HepG2 (cell line): ENCODE data around the gene STIM2. TPM values are rescaled to one million over a fixed set of nuclear protein-coding genes. Genes with fewer than 3 reads are reported as not detected.
A peak's percentile ranks its signal among the peaks of the same experiment; 100 is the strongest.

Experiments used
- ATAC-seq: fragments of 200-7000 bp; cut with Tn5 transposase; 3 replicates; pipeline ENCODE4 v1.9.1; 2020; ENCODE audit warnings: mild to moderate bottlenecking, moderate library complexity
- BruUV-seq: library from RNA; stranded (reverse); fragments of 400-500 nt; replicated peaks from 2 replicates; lab custom pipeline; 2021; lab: Mats Ljungman, UMichigan
- CTCF ChIA-PET: fragments of 300-600 bp; formaldehyde crosslinking; extraction: SDS; loops from one replicate; lab custom pipeline; 2021; ENCODE audit warnings: low total read pairs, inconsistent platforms, low intra/inter-chr PET ratio; lab: Yijun Ruan, JAX
- POLR2A ChIA-PET: fragments of 350-600 bp; sonication (Branson Sonifier 250); formaldehyde crosslinking; loops from one replicate; lab custom pipeline; 2020; ENCODE audit warnings: antibody characterized with exemption, inconsistent platforms; lab: Yijun Ruan, JAX
- DNase-seq: peaks from one replicate; pipeline ENCODE4 v3.0.0-alpha.2; 2015; ENCODE audit warnings: low spot score
- FAIRE-seq: peaks from 3 replicates; lab custom pipeline; 2011; peaks lifted over from hg19 to GRCh38; lab: Jason Lieb, UNC
- H2AFZ ChIP-seq: one replicate; pipeline ENCODE4 v1.6.1; 2011; ENCODE audit warnings: low read length, inconsistent platforms
- H3K27ac ChIP-seq: fragments of 300-600 bp; 3 replicates; pipeline ENCODE4 v1.8.0; 2011; ENCODE audit warnings: mixed run types, mild to moderate bottlenecking, mixed read lengths, low read length, inconsistent platforms; ENCODE audit not compliant: insufficient read depth; ENCODE audit errors: extremely low read length
- H3K27me3 ChIP-seq, 2 experiments: fragments of 200-600 bp in 1 of 2; 2 replicates in 1 of 2; 3 replicates in 1 of 2; pipeline versions ENCODE4 v1.6.0 to v1.8.0; 2011; ENCODE audit warnings: low read length in 2 of 2, mild to moderate bottlenecking in 2 of 2, moderate library complexity in 2 of 2, inconsistent platforms in 1 of 2; ENCODE audit not compliant: insufficient read depth in 2 of 2, control insufficient read depth in 1 of 2
- H3K36me3 ChIP-seq, 2 experiments: fragments of 200-600 bp in 1 of 2; replicated peaks in 1 of 2; 2 replicates in 1 of 2; 3 replicates in 1 of 2; pipeline versions ENCODE4 v1.5.1 to v1.8.0; 2011; ENCODE audit warnings: low read length in 2 of 2, inconsistent platforms in 1 of 2; ENCODE audit not compliant: insufficient read depth in 2 of 2, control insufficient read depth in 1 of 2
- H3K4me1 ChIP-seq: 2 replicates; pipeline ENCODE4 v1.5.1; 2012; ENCODE audit warnings: low read length, inconsistent platforms; ENCODE audit not compliant: insufficient read depth
- H3K4me2 ChIP-seq: 2 replicates; pipeline ENCODE4 v1.6.0; 2011; ENCODE audit warnings: low read depth, low read length, inconsistent platforms
- H3K4me3 ChIP-seq, 3 experiments: fragments of 200-600 bp in 1 of 3; sonication (generic), shearing (Covaris generic) in 1 of 3; replicated peaks in 1 of 3; 2 replicates each; pipeline ENCODE4 v1.5.1; 2011 to 2016; ENCODE audit warnings: low read length in 3 of 3, inconsistent platforms in 2 of 3, low read depth in 2 of 3, mild to moderate bottlenecking in 2 of 3, control low read depth in 1 of 3, mixed read lengths in 1 of 3; ENCODE audit not compliant: insufficient read depth in 1 of 3
- H3K79me2 ChIP-seq: one replicate; pipeline ENCODE4 v1.6.1; 2011; ENCODE audit warnings: low read length, inconsistent platforms; ENCODE audit not compliant: insufficient read depth
- H3K9ac ChIP-seq: 2 replicates; pipeline ENCODE4 v1.6.0; 2011; ENCODE audit warnings: mild to moderate bottlenecking, low read depth, low read length, inconsistent platforms; ENCODE audit not compliant: insufficient read depth
- H3K9me3 ChIP-seq: 2 replicates; pipeline ENCODE4 v1.5.1; 2012; ENCODE audit warnings: mild to moderate bottlenecking, low read length
- H4K20me1 ChIP-seq: 2 replicates; pipeline ENCODE4 v1.6.0; 2011; ENCODE audit warnings: inconsistent platforms, mild to moderate bottlenecking, low read length, moderate library complexity; ENCODE audit not compliant: insufficient read depth
- ATM ChIP-seq: fragments of 450-650 bp; IDR thresholded peaks from 2 replicates; pipeline ENCODE4 v1.7.1; 2017; ENCODE audit warnings: mild to moderate bottlenecking, borderline replicate concordance
- BRD4 ChIP-seq: sonication (generic); formaldehyde crosslinking; IDR thresholded peaks from 2 replicates; pipeline ENCODE4 v1.4.0; 2020; ENCODE audit warnings: missing genetic modification reagents
- CENPX ChIP-seq: sonication (generic); formaldehyde crosslinking; IDR thresholded peaks from 2 replicates; pipeline ENCODE4 v1.9.0; 2021; ENCODE audit warnings: mild to moderate bottlenecking, missing genetic modification reagents, moderate library complexity
- FOXA3 ChIP-seq: IDR thresholded peaks from 2 replicates; pipeline ENCODE4 v1.6.1; 2016; ENCODE audit warnings: missing genetic modification reagents, missing compliant biosample characterization
- HNRNPK ChIP-seq: fragments of 200-400 bp; formaldehyde crosslinking; IDR thresholded peaks from 2 replicates; pipeline ENCODE4 v1.6.1; 2018; ENCODE audit warnings: low read length, low read depth, moderate library complexity, mild to moderate bottlenecking; ENCODE audit not compliant: poor library complexity, severe bottlenecking
- PAF1 ChIP-seq: IDR thresholded peaks from 2 replicates; pipeline ENCODE4 v1.6.1; 2016; ENCODE audit warnings: missing genetic modification reagents, missing compliant biosample characterization
- RBFOX2 ChIP-seq: fragments of 200-400 bp; formaldehyde crosslinking; IDR thresholded peaks from 2 replicates; pipeline ENCODE4 v1.6.1; 2017; ENCODE audit warnings: low read depth, mild to moderate bottlenecking, low read length
- REPIN1 ChIP-seq: sonication (generic); formaldehyde crosslinking; IDR thresholded peaks from 2 replicates; pipeline ENCODE4 v1.8.0; 2022; ENCODE audit warnings: missing genetic modification reagents, low read depth, mild to moderate bottlenecking, borderline replicate concordance
- STAT5B ChIP-seq: sonication (generic); formaldehyde crosslinking; IDR thresholded peaks from 2 replicates; pipeline ENCODE4 v1.4.0; 2020; ENCODE audit warnings: missing genetic modification reagents
- TRIM22 ChIP-seq: fragments of 450-650 bp; IDR thresholded peaks from 2 replicates; pipeline ENCODE4 v1.6.1; 2017
- U2AF2 ChIP-seq: fragments of 200-400 bp; formaldehyde crosslinking; IDR thresholded peaks from 2 replicates; pipeline ENCODE4 v1.6.1; 2017; ENCODE audit warnings: low read depth, mild to moderate bottlenecking, low read length
- ZFP1 ChIP-seq: IDR thresholded peaks from 2 replicates; pipeline ENCODE4 v1.6.1; 2016
- ZFX ChIP-seq: sonication (generic); formaldehyde crosslinking; IDR thresholded peaks from 2 replicates; pipeline ENCODE4 v1.4.0; 2020; ENCODE audit warnings: mild to moderate bottlenecking, low read depth, missing genetic modification reagents, moderate library complexity
- ZIK1 ChIP-seq: sonication (generic); formaldehyde crosslinking; IDR thresholded peaks from 2 replicates; pipeline ENCODE4 v1.5.0; 2020; ENCODE audit warnings: mild to moderate bottlenecking, low read depth, missing genetic modification reagents, borderline replicate concordance
- ZNF460 ChIP-seq: sonication (generic); formaldehyde crosslinking; IDR thresholded peaks from 2 replicates; pipeline ENCODE4 v1.5.1; 2020; ENCODE audit warnings: missing genetic modification reagents, mild to moderate bottlenecking, borderline replicate concordance
- ZNF549 ChIP-seq: sonication (generic); formaldehyde crosslinking; IDR thresholded peaks from 2 replicates; pipeline ENCODE4 v1.5.0; 2020; ENCODE audit warnings: missing genetic modification reagents
- ZNF672 ChIP-seq: sonication (generic); formaldehyde crosslinking; IDR thresholded peaks from 2 replicates; pipeline ENCODE4 v1.8.1; 2022; ENCODE audit warnings: missing genetic modification reagents
- WGBS: methylation state at CpG from one replicate; pipeline ENCODE4 v1.1.6; 2017; ENCODE audit warnings: low lambda C conversion rate; 5-methylcytosine and 5-hydroxymethylcytosine counted together
- in situ Hi-C: cut with HindIII; loops from 2 replicates; pipeline ENCODE4 v1.10.0; 2017; ENCODE audit warnings: low pct_unique_long_range_greater_than_20kb; ENCODE audit not compliant: extremely low pct_ligation_motif_present
- intact Hi-C: fragments of 100-400 bp; cut with micrococcal nuclease; formaldehyde crosslinking; loops from one replicate; pipeline ENCODE4 v1.10.0; 2022; ENCODE audit not compliant: unreplicated experiment
- polyA plus RNA-seq, 8 experiments: library from polyadenylated mRNA; depleted of rRNA in 3 of 8; stranded (reverse) in 7 of 8; unstranded in 1 of 8; fragments of >200 nt; fragmentation: Illumina TruSeq in 4 of 8; extraction: Trizol in 4 of 8; gene quantifications; 2 replicates each; pipeline versions ENCODE4 v1.2.1 to v1.2.3, GENCODE V29; 2011 to 2016; ENCODE audit warnings: low read depth in 4 of 8, missing spikeins in 1 of 8, mixed read lengths in 1 of 8; ENCODE audit not compliant: insufficient read depth in 1 of 8
- total RNA-seq, 5 experiments: library from RNA; depleted of rRNA; stranded (reverse); fragments of >200 nt; fragmentation: Illumina TruSeq; extraction: Trizol; gene quantifications; 2 replicates each; pipeline ENCODE4 v1.2.3, GENCODE V29; 2016; ENCODE audit warnings: low read depth in 1 of 5

STIM2 gene
- total and polyA plus RNA-seq, 2 of the 13 experiments (the other 11 are each of a cell fraction or from before 2014, with no cell fraction given) = 19.3 to 19.4 TPM

GRCh38 chr4:26862381-26862915 is 1.8 kb downstream of the STIM2 start:
- H3K9me3 ChIP-seq = no peaks in the 10 kb centered on the region
- POLR2A ChIA-PET = no interaction called here
- DNase-seq (no peak), FAIRE-seq (no peak), ATAC-seq (no peak)
- intact Hi-C loops (no loop called here), in situ Hi-C loops (no loop called here)
- H4K20me1 ChIP-seq = no peaks in the 10 kb centered on the region; the same call in 1 of the 2 replicates
- CTCF ChIA-PET = no interaction called here
- H3K79me2 ChIP-seq = peaks cover 47% of the 10 kb centered on the region
- BruUV-seq = no TSS peak
- peak overlapping the region; percentile 80 to 91 (median 89); a peak in 5 of 6 replicates for H3K4me3 ChIP-seq
- 4% methylated on average over 3 of the region's 3 CpGs for WGBS
- H3K4me1 ChIP-seq = peaks cover 46% of the 10 kb centered on the region
- no peaks in the 10 kb centered on the region; a peak in 1 of 5 replicates for H3K27me3 ChIP-seq
- TF ChIP-seq BRD4 (CRISPR knock-in tag) = no peak
- TF ChIP-seq TRIM22 = no peak
- no peak for TF ChIP-seq PAF1 (CRISPR knock-in tag)
- TF ChIP-seq ZFP1 (CRISPR knock-in tag) = no peak
- no peak for TF ChIP-seq U2AF2
- TF ChIP-seq STAT5B (CRISPR knock-in tag) = no peak
- no peak for TF ChIP-seq ZFX (CRISPR knock-in tag)
- no peak for TF ChIP-seq REPIN1 (CRISPR knock-in tag)
- no peak for TF ChIP-seq ZNF460
- no peak for TF ChIP-seq CENPX (CRISPR knock-in tag)
- no peak for TF ChIP-seq ATM
- no peak for TF ChIP-seq RBFOX2
- no peak for TF ChIP-seq ZNF672 (CRISPR knock-in tag)
- TF ChIP-seq ZNF549 (CRISPR knock-in tag) = no peak
- TF ChIP-seq FOXA3 (CRISPR knock-in tag) = no peak
- TF ChIP-seq ZIK1 (CRISPR knock-in tag) = no peak
- no peak for TF ChIP-seq HNRNPK
- no peaks in the 10 kb centered on the region for H3K36me3 ChIP-seq
- peak overlapping the region; percentile 73 for H3K4me2 ChIP-seq
- H3K9ac ChIP-seq = peak overlapping the region; percentile 66; the same call in 1 of the 2 replicates
- no peak overlapping the region for H3K27ac ChIP-seq
- H2AFZ ChIP-seq = no peak overlapping the region
